ENCODE data around the gene NT5DC1. TPM values are rescaled to one million over a fixed set of nuclear protein-coding genes. Genes with fewer than 3 reads are reported as not detected.

Gene NT5DC1
- total RNA-seq, 1 experiment from 2014 or later = 37.9 TPM

- intact Hi-C loops (cut with micrococcal nuclease; ENCODE audit: unreplicated experiment) = no loop called here
- CTCF ChIA-PET = no interaction called here
- no TSS peak for BruUV-seq (replicated peaks)
- DNase-seq (ENCODE audit: low spot score) = no peak
- H3K4me3 ChIP-seq (ENCODE audit: low read depth, low read length, poor library complexity, severe bottlenecking) = peak overlapping the region; percentile 81
- H3K9me3 ChIP-seq (ENCODE audit: low read depth, low read length, poor library complexity, severe bottlenecking) = no peaks in the 10 kb centered on the region
- H3K4me1 ChIP-seq (ENCODE audit: insufficient read depth, low read length, poor library complexity, severe bottlenecking) = peaks cover 38% of the 10 kb centered on the region
- POLR2A ChIA-PET (ENCODE audit: low non-redundant PET) = no interaction called here
- H3K27me3 ChIP-seq (replicated peaks; ENCODE audit: insufficient read depth, low read depth, low read length, poor library complexity) = no peaks in the 10 kb centered on the region
- peak overlapping the region; percentile 98 for H3K27ac ChIP-seq (ENCODE audit: low read depth, low read length, poor library complexity, severe bottlenecking)
- no peak for TF ChIP-seq CTCF (conservative IDR thresholded peaks at IDR 0.05; ENCODE audit: low read depth, low read length)
- TF ChIP-seq EZH2 (IDR thresholded peaks at IDR 0.05; ENCODE audit: borderline replicate concordance, low read depth, low read length, poor library complexity, severe bottlenecking) = no peak
- H3K36me3 ChIP-seq (ENCODE audit: insufficient read depth, low read length, poor library complexity, severe bottlenecking) = no peaks in the 10 kb centered on the region
These were observed 154.7 kb downstream of the NT5DC1 start for GRCh38 chr6:116255246-116255800.

GRCh38 chr6:116256694-116257093, 156.0 kb downstream of the NT5DC1 start:
- no TSS peak for BruUV-seq (replicated peaks)
- no peaks in the 10 kb centered on the region for H3K9me3 ChIP-seq (ENCODE audit: low read depth, low read length, poor library complexity, severe bottlenecking)
- ChIA-PET POLR2A (ENCODE audit: low non-redundant PET) (no interaction called here), CTCF (interaction anchor here (1.0 kb wide), 1 partner anchor 11 kb away, joined by 3 read pairs; no protein-coding TSS in a partner anchor)
- no peak overlapping the region for H3K4me3 ChIP-seq (ENCODE audit: low read depth, low read length, poor library complexity, severe bottlenecking)
- no peaks in the 10 kb centered on the region for H3K36me3 ChIP-seq (ENCODE audit: insufficient read depth, low read length, poor library complexity, severe bottlenecking)
- intact Hi-C loops (cut with micrococcal nuclease; ENCODE audit: unreplicated experiment) = no loop called here
- H3K27ac ChIP-seq (ENCODE audit: low read depth, low read length, poor library complexity, severe bottlenecking) = no peak overlapping the region
- TF ChIP-seq CTCF (conservative IDR thresholded peaks at IDR 0.05; ENCODE audit: low read depth, low read length) = no peak
- TF ChIP-seq EZH2 (IDR thresholded peaks at IDR 0.05; ENCODE audit: borderline replicate concordance, low read depth, low read length, poor library complexity, severe bottlenecking) = no peak
- peaks cover 26% of the 10 kb centered on the region for H3K4me1 ChIP-seq (ENCODE audit: insufficient read depth, low read length, poor library complexity, severe bottlenecking)
- H3K27me3 ChIP-seq (replicated peaks; ENCODE audit: insufficient read depth, low read depth, low read length, poor library complexity) = no peaks in the 10 kb centered on the region
- DNase-seq (ENCODE audit: low spot score) = no peak

- CTCF ChIA-PET = no interaction called here
These were observed 157.9 kb downstream of the NT5DC1 start for GRCh38 chr6:116258520-116258919.

More at GRCh38 chr6:116258520-116258919, 157.9 kb downstream of the NT5DC1 start:
- Histone ChIP-seq H3K36me3 (ENCODE audit: insufficient read depth, low read length, poor library complexity, severe bottlenecking) (no peaks in the 10 kb centered on the region), H3K27me3 (replicated peaks; ENCODE audit: insufficient read depth, low read depth, low read length, poor library complexity) (no peaks in the 10 kb centered on the region), H3K4me1 (ENCODE audit: insufficient read depth, low read length, poor library complexity, severe bottlenecking) (peaks cover 15% of the 10 kb centered on the region), H3K9me3 (ENCODE audit: low read depth, low read length, poor library complexity, severe bottlenecking) (no peaks in the 10 kb centered on the region), H3K4me3 (ENCODE audit: low read depth, low read length, poor library complexity, severe bottlenecking) (no peak overlapping the region), H3K27ac (ENCODE audit: low read depth, low read length, poor library complexity, severe bottlenecking) (no peak overlapping the region)
- DNase-seq (ENCODE audit: low spot score) = no peak
- POLR2A ChIA-PET (ENCODE audit: low non-redundant PET) = no interaction called here
- intact Hi-C loops (cut with micrococcal nuclease; ENCODE audit: unreplicated experiment) = no loop called here
- TF ChIP-seq EZH2 (IDR thresholded peaks at IDR 0.05; ENCODE audit: borderline replicate concordance, low read depth, low read length, poor library complexity, severe bottlenecking) (no peak), CTCF (conservative IDR thresholded peaks at IDR 0.05; ENCODE audit: low read depth, low read length) (no peak)
- no TSS peak for BruUV-seq (replicated peaks)
